C4-2B (cell line): Measurements from ENCODE around the gene COL10A1.
"Not testable (repeated sequence)": the region's sequence is repeated elsewhere in the genome, so short reads cannot be mapped to it uniquely, and the experiment has no call there.

ENCODE experiments used
- H3K27ac ChIP-seq: fragments of 450-650 bp; 2 replicates; pipeline ENCODE4 v1.5.1; 2017
- CTCF ChIP-seq: fragments of 450-650 bp; conservative IDR thresholded peaks from 2 replicates; pipeline ENCODE4 v1.5.1; 2017; ENCODE audit warnings: mild to moderate bottlenecking
- ZFX ChIP-seq: fragments of 450-650 bp; IDR thresholded peaks from 2 replicates; pipeline ENCODE4 v1.6.1; 2017

COL10A1 gene

GRCh38 chr6:116096979-116097816 is 28.7 kb downstream of the COL10A1 start:
- peak; percentile 75 for TF ChIP-seq CTCF
- TF ChIP-seq ZFX = no peak
- no peak overlapping the region for H3K27ac ChIP-seq

- H3K27ac ChIP-seq = not testable (repeated sequence)
Measured at GRCh38 chr6:116096048-116096759, 29.7 kb downstream of the COL10A1 start.

GRCh38 chr6:116094041-116094440 is 31.9 kb downstream of the COL10A1 start:
- no peak overlapping the region for H3K27ac ChIP-seq
- no peak for TF ChIP-seq CTCF
- TF ChIP-seq ZFX = no peak

- H3K27ac ChIP-seq = no peak overlapping the region
- no peak for TF ChIP-seq ZFX
- TF ChIP-seq CTCF = no peak
Measured at GRCh38 chr6:116090251-116090650, 35.7 kb downstream of the COL10A1 start.

GRCh38 chr6:116088946-116089345 is 37.0 kb downstream of the COL10A1 start:
- TF ChIP-seq CTCF (no peak), ZFX (no peak)
- no peak overlapping the region for H3K27ac ChIP-seq

- no peak overlapping the region for H3K27ac ChIP-seq
- TF ChIP-seq ZFX (no peak), CTCF (no peak)
Measured at GRCh38 chr6:116087437-116088027, 38.4 kb downstream of the COL10A1 start.

GRCh38 chr6:116084284-116084683 is 41.6 kb downstream of the COL10A1 start:
- TF ChIP-seq CTCF (no peak), ZFX (no peak)
- no peak overlapping the region for H3K27ac ChIP-seq
